ENCODE results near the gene TBC1D22A.

DNA sequence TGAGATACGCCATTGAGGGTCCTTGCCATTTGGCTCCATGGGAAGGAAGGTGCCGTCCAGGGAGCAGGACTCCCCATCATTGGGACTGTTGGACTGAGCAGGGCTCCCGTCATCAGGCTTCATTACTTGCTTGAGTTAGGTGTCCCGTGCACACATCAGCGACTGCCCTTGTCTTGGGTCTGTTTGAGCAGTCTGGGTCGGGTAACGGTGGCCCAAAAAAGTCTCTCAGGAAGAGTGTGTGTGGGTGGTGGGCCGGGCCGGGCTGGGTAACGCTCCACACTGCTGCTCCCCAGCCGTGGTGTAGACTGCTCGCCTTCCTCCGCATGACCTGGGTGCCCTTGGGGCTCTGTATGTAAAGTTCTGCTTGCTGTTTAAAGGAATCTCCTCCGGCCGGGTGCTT, 293.5 kb downstream of the TBC1D22A start:
- TF ChIP-seq CTCF (IDR thresholded peaks at IDR 0.05; ENCODE audit: low read depth, low read length) (no peak), EZH2phosphoT487 (IDR thresholded peaks at IDR 0.05; ENCODE audit: low read depth) (no peak)

Data from OCI-LY3 (cell line).